RPMI7951 (cell line): ENCODE results near the gene PRXL2A. TPM values are rescaled to one million over a fixed set of nuclear protein-coding genes. Genes with fewer than 3 reads are reported as not detected.
"Not testable (repeated sequence)": the region's sequence is repeated elsewhere in the genome, so short reads cannot be mapped to it uniquely, and the experiment has no call there.

Source experiments
- DNase-seq: peaks from one replicate; pipeline ENCODE4 v3.0.0-alpha.2; 2012; ENCODE audit warnings: low read depth
- total RNA-seq: library from RNA; depleted of rRNA; stranded (reverse); fragments of >200 nt; shearing (Covaris generic); gene quantifications from 2 replicates; pipeline ENCODE4 v1.2.3, GENCODE V29; 2014; rRNA removed

The PRXL2A gene, protein sequence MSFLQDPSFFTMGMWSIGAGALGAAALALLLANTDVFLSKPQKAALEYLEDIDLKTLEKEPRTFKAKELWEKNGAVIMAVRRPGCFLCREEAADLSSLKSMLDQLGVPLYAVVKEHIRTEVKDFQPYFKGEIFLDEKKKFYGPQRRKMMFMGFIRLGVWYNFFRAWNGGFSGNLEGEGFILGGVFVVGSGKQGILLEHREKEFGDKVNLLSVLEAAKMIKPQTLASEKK
- 13.2 and 13.6 TPM in 2 replicates for total RNA-seq

DNA sequence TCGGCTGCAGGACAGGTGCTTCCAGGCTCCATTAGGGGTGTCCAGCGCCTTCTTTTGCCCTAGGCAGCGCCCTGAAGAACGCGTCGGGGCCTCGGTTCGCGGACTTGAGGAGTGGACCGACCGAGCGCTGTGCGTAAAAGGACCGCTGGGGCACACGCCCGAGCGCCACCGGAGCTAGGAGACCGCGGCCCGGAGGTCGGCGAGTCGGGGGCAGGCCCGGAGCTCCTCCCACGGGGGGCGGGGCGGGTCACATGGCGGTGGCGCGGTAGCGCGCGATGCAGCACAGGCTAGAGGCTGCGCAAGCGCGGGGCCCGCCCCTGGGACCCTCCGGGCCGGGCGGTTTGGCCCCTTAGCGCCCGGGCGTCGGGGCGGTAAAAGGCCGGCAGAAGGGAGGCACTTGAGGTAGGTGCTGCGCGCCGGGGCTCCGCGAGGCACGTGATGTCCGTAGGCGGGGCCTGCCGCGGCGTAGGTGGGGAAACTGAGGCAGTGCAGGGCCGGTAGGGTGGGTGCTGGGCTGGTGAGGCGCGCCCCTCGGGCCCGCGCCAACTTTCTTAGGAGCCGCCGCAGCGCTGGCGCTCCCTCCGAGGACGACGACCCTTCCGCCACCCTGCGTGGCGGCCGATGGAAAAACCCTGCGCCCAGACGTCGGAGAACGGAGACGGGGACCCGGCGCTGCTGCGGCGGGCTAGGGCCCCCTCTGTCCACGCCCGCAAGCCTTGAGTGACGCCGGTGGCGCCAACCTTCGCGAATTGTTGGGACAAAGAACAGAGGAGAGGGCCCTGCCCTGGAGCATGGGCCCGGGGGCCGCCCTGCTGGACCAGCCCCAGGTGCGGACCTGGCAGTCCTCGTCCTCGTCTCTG, at the start of gene PRXL2A:
Gene PRXL2A (plus strand): TSS at position 310 of the 860 bp plus-strand sequence. CDS start 11,917 bp downstream, outside the sequence.
- DNase-seq: peak; percentile 48

DNA sequence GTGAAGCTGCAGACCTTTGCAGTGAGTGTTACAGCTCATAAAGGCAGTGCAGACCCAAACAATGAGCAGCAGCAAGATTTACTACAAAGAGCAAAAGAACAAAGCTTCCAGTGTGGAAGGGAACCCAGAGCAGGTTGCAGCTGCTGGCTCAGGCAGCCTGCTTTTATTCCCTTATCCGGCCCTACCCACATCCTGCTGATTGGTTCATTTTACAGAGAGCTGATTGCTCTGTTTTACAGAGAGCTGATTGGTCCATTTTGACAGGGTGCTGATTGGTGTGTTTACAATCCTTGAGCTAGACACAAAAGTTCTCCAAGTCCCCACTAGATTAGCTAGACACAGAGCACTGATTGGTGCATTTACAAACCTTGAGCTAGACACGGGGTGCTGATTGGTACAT, 49.4 kb upstream of the PRXL2A start:
- not testable (repeated sequence) for DNase-seq

DNA sequence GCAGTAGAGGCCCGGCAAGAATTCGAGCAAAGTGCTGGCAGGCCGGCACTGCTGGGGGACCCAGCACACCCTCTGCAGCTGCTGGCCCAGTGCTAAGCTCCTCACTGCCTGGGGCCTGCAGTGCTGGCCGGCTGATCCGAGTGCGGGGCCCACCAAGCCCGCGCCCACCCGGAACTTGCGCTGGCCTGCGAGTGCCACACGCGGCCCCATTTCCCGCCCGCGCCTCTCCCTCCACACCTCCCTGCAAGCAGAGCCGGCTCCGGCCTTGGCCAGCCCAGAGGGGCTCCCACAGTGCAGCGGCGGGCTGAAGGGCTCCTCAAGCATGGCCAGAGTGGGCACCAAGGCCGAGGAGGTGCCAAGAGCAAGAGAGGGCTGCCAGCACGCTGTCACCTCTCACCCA, 48.7 kb upstream of the PRXL2A start:
- DNase-seq: no peak

DNA sequence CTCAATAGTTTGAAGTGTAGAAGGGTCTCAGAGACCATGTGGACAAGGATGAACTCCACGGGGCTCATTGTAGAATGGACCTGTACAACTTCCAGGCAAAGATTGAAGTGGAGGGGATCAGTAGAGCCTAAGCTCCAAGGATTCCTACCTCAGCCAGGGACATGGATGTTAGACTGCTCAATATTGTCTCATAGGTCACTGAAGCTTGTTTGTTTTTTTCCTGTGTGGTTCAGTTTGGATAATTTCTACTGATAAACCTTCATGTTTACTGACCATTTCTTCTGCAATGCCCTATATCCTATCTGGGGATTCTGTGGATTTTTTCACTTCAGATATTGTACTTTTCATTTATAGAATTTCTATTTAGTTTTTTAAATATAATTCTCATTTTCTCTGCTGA, 42.8 kb upstream of the PRXL2A start:
- no peak for DNase-seq

DNA sequence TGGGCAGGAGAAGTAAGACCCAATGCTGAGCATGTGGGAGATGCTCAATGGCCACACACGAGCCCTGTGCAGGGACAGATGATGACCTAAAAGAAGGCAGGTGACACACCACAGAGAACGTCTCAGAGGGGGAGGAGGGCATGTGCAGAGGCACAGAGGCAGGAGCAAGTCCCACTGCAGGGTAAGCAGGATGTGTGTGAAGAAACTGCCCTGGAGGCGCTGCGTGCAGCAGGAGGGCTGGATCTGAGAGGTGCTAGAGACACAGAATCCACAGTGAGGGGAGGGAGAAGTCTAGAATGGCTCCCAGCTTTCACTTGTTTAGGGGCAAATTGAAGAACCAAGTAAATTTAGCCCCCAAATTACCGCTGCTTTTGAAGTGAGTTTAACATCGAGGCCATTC, 36.9 kb upstream of the PRXL2A start:
- DNase-seq: no peak

DNA sequence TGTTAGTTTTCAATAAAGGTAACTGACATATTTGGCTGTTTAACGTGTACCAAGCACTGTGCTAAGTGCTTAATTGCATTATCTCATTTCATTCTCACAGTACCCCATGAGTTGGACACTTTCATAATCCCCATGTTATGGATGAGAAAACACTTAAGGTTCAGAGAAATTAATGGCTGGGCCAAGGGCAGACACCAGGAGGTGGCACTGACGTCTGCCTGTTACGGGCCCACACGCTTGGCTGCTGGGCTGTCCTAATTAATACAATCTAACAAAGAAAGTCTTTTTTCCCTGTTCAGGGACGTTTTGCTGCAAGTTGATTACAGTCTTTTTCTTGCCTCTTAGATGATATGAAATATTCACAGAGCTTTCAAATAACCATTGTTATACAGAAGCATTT, 35.7 kb upstream of the PRXL2A start:
- DNase-seq: no peak

DNA sequence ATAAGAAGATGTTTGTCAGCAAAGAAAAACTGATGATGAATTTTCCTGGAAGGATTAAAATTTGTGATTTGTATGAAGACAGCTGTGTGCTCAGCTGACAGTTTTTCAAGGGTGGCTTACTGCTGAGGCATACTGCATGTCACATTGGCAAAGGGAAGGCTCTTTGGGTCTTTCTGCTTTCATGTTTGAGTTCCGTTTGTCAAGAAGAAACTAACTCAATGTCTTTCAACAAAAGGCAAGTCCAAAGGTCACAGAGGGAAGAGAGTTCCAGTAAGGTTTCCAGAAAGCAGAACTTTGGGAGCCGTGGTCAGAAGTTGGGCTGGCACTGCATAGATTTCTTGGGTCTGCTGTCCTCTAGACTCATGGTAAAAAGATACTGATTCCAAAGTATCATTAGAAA, 34.8 kb upstream of the PRXL2A start:
- no peak for DNase-seq

DNA sequence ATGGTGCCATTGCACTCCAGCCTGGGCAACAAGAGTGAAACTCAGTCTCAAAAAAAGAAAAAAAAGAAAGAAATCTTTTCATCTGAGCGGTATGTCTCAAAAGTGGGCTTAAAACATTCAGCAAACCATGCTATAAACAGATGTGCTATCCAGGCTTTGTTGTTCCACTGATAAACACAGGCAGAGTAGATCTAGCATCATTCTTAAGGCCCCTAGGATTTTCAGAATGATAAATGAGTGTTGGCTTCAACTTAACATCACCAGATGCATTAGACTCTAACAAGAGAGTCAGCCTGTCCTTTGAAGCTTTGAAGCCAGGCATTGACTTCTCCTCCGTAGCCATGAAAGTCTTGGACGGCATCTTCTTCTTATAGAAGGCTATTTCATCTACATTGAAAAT, 28.6 kb upstream of the PRXL2A start:
- no peak for DNase-seq

DNA sequence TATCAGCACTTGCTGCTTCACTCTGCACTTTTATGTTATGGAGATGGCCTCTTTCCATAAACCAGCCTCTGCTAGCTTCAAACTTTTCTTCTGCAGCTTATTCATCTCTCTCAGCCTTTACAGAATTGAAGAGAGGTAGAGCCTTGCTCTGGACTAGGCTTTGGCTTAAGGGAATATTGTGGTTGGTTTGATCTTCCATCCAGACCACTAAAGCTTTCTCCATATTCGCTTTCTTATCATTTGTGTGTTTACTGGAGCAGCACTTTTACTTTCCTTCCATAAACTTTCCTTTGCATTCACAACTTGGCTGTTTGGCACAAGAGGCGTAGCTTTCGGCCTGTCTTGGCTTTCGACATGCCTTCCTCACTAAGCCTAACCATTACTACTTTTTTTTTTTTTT, 28.2 kb upstream of the PRXL2A start:
- no peak for DNase-seq

DNA sequence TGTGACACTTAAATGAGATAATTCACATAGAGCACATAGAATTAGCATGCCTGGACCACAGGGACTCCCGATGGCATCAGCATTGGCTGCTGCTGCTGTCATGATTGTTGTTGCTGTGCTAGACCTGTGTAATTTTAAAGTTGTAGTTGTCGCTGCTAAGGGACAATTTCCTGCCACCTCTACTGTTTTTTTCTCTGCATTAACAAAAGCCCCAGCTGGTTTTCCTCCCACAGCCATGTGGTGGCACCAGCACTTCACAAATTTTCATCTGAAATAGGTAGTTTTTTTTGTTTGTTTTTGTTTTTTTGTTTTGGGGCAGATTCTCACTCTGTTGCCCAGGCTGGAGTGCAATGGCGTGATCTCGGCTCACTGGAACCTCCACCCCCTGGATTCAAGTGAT, 25.4 kb upstream of the PRXL2A start:
- DNase-seq: peak; percentile 37

DNA sequence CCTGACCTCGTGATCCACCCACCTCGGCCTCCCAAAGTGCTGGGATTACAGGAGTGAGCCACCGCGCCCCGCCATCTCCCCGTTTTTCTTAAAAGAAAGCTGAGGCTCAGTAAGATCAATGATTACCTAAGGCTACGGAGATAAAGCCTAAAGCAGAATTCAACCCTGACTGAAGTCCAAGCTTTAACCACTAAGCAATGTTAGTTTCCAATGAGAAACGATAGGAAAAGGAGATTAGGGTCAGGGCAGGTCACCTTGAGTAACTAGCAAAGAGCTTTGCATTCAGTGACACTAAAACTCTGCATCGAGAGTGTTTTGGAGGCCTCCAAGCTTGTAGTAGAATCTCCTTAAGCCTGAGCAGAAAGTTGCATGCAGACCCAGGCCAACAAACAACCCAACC, 17.6 kb upstream of the PRXL2A start:
- DNase-seq: no peak

DNA sequence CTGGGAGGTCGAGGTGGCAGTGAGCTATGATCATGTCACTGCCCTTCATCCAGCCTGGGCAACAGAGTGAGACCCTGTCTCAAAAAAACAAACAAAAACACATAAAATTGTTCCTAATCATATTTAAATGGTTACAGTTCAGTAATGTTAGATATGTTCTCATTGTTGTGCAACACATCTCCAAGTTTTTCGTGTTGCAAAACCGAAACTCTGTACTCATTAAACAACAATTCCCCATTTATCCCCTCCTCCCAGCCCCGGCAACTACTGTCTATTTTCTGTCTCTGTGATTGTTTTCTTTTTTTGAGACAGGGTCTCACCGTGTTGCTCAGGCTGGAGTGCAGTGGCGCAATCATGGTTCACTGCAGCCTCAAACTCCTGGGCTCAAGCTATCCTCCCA, 16.1 kb upstream of the PRXL2A start:
- no peak for DNase-seq

DNA sequence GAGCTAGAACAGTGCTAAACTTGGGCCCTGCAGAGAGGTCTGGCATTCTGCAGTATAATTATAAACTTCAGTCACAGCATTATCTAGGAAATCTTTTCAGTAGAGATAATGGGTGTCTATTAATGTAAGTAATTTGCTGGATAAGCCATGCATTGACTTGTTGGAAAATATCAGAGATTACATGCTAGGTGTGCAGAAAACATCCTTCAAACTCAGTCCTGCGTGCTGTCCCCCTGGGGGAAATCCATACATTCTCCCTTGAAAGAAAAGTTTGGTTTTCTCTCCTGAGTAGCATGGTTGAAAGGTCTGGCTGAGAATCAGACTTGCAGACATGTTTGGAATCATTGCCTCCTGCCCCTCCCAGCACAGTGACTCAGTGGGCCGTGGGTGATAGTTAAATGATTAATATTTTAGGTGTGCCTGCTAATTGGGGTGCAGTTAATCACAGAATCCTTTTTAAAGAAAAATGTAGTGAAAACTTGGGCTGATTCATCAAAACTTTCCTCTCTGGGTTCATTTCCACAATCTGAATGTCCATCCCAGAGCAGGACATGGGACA, 13.9 kb upstream of the PRXL2A start:
- no peak for DNase-seq

DNA sequence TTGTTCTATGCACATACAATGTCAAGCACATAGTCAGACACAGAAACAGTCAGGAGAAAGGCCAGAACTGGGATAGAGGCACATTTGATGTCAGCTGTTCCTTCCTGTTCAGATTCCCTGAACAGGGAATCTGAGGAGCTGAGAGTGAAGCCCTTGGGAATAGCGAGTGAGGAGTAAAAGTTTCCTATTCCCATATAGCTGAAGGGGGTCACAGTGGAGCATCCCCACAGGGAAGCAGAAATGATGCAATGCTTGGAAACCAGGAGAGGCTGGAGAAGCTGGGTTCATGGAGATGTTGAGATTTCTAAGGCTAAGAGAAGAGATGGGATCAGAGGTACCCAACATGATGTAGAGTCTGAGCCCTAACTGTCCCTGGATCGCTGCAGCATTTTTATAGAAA, 11.3 kb upstream of the PRXL2A start:
- no peak for DNase-seq

DNA sequence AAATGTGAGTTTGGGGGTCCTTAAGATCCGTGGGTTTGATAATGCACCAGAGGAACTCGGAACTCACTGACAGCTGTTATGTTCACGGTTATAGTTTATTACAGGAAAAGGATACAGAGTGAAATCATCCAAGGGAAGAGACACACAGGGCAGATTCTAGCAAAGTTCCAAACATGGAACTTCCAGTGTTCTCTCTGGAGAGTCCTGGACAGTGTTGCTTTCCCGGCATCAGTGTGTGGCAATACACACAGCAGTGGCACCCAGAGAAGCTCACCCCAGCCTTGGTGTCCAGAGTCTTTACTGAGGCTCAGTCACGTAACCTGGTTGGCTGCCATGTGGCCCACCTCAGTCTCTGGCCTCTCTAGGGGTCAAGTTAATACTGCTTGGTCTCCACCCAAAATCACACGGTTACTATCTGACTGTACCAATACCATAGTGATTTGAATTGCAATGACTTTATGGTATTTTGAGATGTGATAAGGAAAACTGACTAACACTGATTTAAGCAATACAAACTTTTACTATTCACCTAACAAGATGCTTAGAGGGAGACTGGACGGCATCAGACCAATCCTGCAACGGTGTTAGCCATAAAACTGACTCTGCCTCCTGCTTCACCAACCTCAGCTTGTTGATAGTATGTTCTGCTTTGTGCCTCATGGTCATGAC, 8.1 kb upstream of the PRXL2A start:
- no peak for DNase-seq

DNA sequence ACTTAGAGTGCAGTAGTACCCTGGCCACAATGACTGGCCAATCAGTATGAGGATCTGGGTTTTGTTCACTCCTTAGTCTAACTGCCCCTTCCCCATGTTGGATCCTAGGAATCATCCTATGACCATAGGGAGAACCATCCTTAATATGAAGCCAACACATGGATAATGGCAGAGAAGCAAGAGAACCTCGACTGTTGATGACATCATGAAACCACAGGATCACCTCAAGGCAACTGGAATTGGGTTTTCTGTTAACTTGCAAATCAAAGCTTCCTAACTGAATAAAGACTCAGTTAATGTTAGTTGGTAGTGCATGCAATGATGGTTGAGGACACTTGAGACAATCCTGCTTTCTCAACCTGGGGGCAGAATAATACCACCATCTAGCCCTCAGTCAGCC, 3.3 kb upstream of the PRXL2A start:
- peak; percentile 34 for DNase-seq

DNA sequence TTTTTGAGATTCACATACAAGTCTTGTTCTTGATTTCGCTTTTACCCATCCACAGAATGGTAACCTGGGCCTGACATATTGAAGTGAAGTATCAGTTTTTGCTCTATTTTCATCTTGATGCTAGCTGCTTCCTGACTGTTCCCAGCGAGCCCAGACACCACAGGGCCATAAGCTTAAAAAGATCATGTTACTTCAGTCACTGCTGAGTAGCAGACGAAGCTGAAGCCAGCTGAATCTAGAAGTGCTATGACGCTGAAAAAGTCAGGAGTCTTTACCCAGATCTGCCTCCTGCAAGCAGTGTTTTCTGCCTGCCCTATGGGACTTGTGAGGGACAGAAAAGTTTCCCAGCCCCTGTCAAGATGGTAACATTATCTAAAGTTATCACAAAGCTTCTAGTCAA, 2.7 kb upstream of the PRXL2A start:
- no peak for DNase-seq

DNA sequence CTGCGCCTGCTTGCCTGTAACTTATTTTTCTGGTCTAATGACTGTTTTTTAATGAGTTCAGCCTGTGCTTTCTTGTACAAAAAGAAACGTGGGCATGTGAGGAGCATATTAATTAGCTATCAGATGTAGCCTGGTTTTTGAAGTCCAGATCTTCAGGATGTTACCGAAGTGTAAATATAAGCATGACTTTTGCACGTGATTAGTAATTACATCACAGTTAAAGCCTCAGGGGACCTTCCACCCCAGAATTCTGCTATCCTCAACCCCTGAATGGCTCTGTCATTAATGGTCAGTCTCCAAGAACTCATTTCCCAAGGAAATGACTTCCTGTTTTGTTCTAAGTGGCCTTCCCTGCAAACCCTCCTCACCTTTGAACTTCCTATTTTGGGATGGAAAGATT, 2.1 kb upstream of the PRXL2A start:
- DNase-seq: no peak

DNA sequence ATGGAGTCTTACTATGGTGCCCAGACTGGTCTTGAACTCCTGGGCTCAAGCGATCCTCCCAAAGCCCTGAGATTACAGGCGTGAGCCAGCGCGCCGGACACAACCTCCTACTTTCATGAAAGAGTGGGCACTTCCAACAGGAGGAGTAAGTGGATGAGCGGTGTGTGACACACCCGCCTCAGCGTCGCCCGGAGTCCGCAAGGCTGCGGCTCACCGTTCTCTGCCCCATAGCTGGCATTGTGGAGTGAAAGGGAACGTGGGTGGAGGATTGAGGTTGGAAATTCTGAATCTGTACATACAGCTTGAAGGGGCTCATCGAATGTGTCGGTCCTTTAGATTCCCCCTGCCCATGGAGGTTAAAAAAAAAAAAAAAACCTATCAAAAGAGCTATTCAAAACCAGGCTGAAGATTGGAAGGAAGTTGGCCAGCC, 524 bp upstream of the PRXL2A start:
- DNase-seq: peak; percentile 61

DNA sequence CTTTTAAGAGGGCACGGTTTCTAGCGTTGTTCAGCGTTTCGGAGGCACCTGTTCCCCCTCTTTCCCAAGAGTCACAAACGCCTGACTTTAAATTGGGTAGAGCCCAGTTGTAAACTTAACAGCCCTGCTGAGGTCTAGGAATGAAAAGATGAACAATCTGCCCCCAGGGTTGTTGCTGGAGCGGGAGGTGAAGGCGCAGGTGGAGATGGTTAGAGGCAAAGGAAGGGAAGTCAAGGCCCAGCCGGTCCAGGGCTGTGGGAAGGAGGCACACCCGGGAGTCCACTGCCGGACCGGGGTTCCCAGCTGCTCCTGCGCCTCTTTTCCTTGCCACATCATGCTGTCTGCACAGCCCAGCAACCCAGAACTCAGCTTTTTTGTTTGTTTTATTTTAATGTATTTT, 770 bp downstream of the PRXL2A start:
- no peak for DNase-seq

DNA sequence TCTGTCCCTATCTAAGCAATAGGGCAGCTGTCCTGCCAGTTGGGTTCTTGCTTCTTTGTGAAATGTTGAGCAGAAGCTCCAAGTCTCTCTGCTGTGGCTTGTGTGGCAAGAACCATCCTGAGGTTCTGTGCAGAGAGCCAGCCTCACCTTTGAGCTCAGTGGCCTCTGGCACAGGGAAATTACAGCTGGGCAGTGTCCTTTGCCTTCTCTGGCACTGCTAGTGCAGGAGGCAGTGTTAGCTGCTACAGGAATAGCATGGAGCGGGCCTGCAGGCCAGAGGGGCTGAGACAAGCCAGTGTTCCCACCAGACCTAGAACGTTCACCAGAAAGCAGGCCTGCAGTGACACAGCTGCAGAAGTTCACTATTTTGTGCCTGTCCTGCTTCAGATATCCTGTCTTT, 1.8 kb downstream of the PRXL2A start:
- no peak for DNase-seq

DNA sequence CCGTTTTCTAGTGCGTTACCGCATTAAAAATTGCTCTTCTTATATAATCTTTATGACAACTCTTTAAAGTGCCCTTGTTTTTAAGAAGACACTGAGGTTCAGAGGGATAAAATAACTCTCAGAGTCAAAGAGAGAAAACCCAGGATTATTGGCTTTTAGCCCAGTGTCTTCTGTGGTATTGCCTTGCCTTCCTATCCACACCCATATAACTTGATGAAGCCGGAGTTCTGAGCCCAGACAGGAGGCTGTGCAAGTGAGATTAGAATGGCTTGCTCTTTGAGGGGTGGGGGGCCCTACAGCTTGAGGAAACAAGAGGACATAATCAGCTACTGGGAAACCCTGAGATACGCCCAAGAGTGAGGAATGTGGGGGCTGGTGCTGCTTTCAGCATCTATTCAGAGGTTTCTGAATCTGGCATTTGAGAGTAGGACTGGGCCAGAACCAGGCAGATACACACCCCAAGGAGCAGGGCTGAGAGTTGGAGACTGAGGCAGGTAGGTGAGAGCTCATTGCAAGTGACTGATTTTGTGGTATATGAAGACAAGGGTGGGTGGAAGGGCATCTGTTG, 2.3 kb downstream of the PRXL2A start:
- DNase-seq: peak; percentile 33
